ENCODE data around the gene HLA-DOA.

Gene HLA-DOA

DNA sequence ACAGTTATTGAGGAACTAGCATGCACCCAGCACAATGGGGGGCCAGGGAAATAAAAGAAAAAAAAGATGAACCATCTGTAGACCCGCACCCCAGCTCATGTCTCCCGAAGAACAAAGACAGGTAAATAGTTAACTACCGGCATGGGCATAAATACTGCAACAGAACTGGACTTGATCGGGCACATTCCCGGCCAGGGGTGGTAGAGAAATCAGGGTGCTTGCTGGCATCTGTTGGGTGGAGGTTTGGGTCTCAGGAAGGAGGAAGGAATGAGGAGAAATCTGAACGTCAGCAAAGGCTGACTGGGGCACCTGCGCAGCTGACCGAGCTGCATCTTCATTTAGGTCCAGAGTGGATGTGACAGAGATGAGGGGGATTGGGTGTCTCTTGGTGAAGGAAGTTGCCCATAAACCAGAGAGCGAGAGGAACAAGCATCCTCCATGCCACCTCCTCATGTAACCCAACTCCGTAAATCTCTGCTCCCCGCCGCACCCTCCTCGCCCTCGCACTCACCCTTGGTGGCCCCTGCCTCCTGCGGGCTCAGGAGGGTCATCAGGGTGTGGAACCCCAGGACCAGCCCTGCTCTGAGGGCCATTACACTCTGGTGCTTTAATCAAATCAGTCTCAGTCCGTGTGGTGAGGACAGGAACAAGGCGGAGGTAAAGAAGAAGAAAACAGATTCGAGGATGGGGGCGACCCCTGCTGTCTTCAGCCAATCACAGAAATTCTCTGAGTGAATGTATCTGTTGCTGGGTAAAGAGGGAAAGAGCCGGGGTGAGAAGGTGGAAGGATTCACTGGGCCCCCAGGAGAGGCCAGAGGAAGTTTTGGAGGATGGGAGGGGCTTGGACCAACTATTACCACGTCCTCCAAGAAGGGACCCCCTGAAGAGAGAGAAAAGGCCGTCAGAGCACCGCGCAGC lies at the start of gene HLA-DOA:
HLA-DOA (minus strand) TSS at position 648 of the 918 bp plus-strand sequence.
- Histone ChIP-seq H3K27ac (ENCODE audit: low read depth, low read length) (no peak within 1 kb of the TSS), H3K27me3 (ENCODE audit: control insufficient read depth in 1 of 2, insufficient read depth in 2 of 2, low read length in 2 of 2) (peaks cover 0 to 6% of the 10 kb centered on the region in 2 donors), H3K9me3 (ENCODE audit: low read length) (no peaks in the 10 kb centered on the region), H3K4me3 (ENCODE audit: low read depth in 1 of 2, low read length in 2 of 2) (peak within 1 kb of the TSS in 1 of 2 donors; percentile 21), H3K9ac (ENCODE audit: low read length) (no peak within 1 kb of the TSS), H3K4me1 (ENCODE audit: insufficient read depth, low read length) (no peaks in the 10 kb centered on the region), H3K36me3 (ENCODE audit: insufficient read depth, low read length) (no peaks in the 10 kb centered on the region)

DNA sequence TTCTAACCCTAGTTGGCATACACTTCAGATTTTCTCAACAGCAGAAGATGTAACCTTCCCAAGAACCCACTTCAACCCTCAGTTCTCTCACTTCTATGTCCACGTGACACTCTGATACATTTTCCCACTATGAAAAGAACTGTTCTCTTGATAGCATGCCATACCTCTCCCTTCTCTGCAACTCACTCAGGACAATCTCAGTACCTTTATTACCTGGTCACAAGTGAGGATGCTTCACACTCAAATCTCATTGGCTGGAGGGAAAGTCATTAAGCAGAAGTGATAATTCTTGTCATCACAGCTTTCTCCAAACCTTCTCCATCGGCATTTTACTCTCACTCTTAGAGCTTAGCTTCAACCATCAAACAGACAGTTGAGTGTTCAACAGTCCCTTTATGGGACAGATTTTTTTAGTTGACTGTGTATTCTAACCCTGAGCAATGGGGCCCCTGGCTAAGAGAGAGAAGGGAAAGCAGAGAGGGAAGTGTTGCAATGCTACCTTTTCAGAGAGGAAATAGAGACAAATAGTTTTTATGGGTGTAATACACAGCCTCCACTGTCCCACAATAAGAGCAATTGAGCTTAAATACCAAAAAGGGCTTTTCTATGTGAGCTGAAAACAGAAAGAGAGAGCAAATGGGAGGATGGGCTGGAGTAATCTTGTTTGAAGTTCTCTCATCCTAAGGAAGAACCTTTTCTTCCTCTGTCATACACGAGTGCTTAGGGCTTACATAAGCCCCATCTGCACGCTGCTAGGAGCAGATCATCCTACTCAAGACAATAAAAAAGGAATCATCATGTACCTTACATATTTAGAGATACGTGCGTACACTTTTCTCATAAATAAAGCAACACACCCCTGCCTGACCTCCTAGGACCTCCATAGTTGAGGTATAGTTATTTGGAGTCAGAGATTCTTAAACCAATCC lies 48.1 kb upstream of the HLA-DOA start:
- H3K9ac ChIP-seq (ENCODE audit: low read length) = no peak overlapping the region
- no peaks in the 10 kb centered on the region for H3K4me1 ChIP-seq (ENCODE audit: insufficient read depth, low read length)
- H3K36me3 ChIP-seq (ENCODE audit: insufficient read depth, low read length) = no peaks in the 10 kb centered on the region
- no peak overlapping the region for H3K27ac ChIP-seq (ENCODE audit: low read depth, low read length)
- H3K4me3 ChIP-seq (ENCODE audit: low read depth in 1 of 2, low read length in 2 of 2) = no peak overlapping the region
- H3K27me3 ChIP-seq (ENCODE audit: control insufficient read depth in 1 of 2, insufficient read depth in 2 of 2, low read length in 2 of 2) = no peaks in the 10 kb centered on the region
- H3K9me3 ChIP-seq (ENCODE audit: low read length) = no peaks in the 10 kb centered on the region

DNA sequence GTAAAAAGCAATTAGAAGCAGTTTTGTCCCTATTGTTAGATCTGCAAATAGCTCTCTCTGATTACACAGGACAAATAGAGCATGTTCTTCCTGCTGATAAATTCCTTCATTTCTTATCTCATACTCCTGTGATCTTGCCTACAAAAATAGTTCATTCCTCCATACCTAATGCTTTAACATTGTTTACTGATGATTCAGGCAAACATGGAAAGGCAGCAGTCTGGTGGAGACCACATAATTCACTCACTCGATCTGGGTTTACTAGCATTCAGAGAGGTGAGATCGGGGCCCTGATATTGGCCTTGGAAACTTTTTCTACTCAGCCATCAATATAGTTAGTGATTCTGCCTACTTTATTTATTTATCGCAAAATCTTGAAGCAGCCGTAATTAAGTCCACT lies 43.8 kb upstream of the HLA-DOA start:
- H3K9ac ChIP-seq (ENCODE audit: low read length) = no peak overlapping the region
- H3K4me1 ChIP-seq (ENCODE audit: insufficient read depth, low read length) = no peaks in the 10 kb centered on the region
- no peaks in the 10 kb centered on the region for H3K9me3 ChIP-seq (ENCODE audit: low read length)
- H3K27me3 ChIP-seq (ENCODE audit: control insufficient read depth in 1 of 2, insufficient read depth in 2 of 2, low read length in 2 of 2) = no peaks in the 10 kb centered on the region
- H3K27ac ChIP-seq (ENCODE audit: low read depth, low read length) = no peak overlapping the region
- no peaks in the 10 kb centered on the region for H3K36me3 ChIP-seq (ENCODE audit: insufficient read depth, low read length)
- no peak overlapping the region for H3K4me3 ChIP-seq (ENCODE audit: low read depth in 1 of 2, low read length in 2 of 2)

DNA sequence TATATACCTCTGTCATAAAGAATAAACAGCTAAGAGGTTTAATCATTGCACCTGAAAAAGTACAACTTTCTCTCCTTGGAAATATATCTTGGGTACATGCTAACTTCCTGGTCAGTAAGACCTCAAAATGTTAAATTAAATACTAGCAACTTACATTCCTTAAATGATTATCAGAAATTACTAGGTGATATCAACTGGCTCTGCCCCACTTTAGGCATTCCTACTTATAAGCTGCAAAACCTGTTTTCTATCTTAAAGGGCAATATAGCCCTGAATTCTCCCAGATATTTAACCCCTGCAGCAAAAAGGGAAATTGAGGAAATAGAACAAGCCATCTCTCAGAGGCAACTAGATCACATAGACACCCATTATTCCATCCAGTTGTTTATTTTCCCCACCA lies 43.2 kb upstream of the HLA-DOA start:
- H3K4me1 ChIP-seq (ENCODE audit: insufficient read depth, low read length) = no peaks in the 10 kb centered on the region
- no peak overlapping the region for H3K27ac ChIP-seq (ENCODE audit: low read depth, low read length)
- H3K36me3 ChIP-seq (ENCODE audit: insufficient read depth, low read length) = no peaks in the 10 kb centered on the region
- H3K9me3 ChIP-seq (ENCODE audit: low read length) = no peaks in the 10 kb centered on the region
- no peaks in the 10 kb centered on the region for H3K27me3 ChIP-seq (ENCODE audit: control insufficient read depth in 1 of 2, insufficient read depth in 2 of 2, low read length in 2 of 2)
- H3K9ac ChIP-seq (ENCODE audit: low read length) = no peak overlapping the region
- H3K4me3 ChIP-seq (ENCODE audit: low read depth in 1 of 2, low read length in 2 of 2) = no peak overlapping the region

DNA sequence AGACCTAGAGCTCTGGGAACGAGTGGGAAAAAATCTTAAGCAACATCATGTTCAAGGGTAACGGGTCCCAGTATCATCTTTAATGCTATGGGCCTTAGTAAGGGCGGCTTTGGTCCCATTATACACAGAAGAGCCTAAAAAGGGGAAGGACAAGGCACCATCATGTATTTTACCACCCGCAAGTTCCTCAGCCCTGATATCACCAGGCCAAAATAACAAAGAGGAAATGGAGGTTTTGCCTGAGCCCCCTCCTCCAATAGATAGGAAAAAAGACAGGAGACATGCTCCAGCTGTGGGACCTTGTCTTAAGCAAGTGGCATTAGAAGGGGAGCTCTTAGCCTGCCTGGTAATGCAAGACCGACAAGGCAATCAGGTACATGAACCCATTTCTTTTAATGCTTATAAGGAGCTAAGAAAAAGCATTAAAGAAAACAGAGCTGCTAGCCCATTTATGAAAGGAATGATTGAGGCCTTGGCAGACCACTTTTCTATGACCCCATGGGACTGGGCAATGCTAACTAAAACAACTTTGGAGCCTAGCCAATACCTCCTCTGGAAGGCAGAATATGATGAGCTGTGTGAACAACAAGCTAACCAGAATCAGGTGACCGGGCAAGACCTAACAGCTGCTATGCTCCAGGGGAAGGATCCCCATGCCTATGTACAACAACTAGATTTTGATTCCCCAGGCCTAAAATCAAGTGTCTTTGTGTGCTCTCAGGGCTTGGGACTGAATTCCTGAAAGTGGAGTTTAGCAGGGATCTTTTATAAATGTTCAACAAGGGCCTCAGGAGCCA lies 40.8 kb upstream of the HLA-DOA start:
- no peak overlapping the region for H3K27ac ChIP-seq (ENCODE audit: low read depth, low read length)
- H3K4me1 ChIP-seq (ENCODE audit: insufficient read depth, low read length) = no peaks in the 10 kb centered on the region
- no peaks in the 10 kb centered on the region for H3K9me3 ChIP-seq (ENCODE audit: low read length)
- no peak overlapping the region for H3K9ac ChIP-seq (ENCODE audit: low read length)
- no peaks in the 10 kb centered on the region for H3K36me3 ChIP-seq (ENCODE audit: insufficient read depth, low read length)
- no peak overlapping the region for H3K4me3 ChIP-seq (ENCODE audit: low read depth in 1 of 2, low read length in 2 of 2)
- H3K27me3 ChIP-seq (ENCODE audit: control insufficient read depth in 1 of 2, insufficient read depth in 2 of 2, low read length in 2 of 2) = no peaks in the 10 kb centered on the region

DNA sequence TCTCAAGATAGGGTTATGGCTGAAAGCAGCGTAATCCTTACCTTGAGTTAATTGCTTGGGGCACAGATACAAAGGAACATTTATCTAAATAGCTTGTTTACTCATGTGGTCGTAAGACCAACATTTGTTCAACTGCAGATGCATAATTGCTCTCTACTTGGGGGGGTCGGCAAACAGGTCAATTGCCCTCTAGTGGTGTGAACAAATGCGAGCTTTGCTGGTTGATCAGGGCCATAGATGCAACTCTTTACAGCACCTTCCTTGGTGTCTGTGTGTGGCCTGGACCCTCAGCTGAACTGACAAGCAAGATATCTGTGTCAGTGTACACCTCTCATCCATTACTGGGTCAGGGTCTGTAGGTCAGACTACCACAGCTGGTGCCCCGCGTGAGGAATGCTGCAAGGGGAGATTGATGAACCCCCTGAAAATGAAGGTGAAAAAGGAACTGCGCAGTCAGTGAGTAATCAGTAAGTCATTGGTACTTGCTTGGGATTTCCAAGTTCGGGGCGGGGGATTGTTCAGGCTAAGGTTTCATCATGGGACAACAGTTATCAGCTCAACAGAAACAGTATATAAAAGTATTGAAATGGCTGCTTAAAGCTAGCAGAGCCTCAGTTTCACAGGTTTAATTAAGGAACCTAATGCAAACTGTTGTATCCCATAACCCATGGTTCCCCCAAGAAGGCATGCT lies 40.1 kb upstream of the HLA-DOA start:
- H3K27me3 ChIP-seq (ENCODE audit: control insufficient read depth in 1 of 2, insufficient read depth in 2 of 2, low read length in 2 of 2) = no peaks in the 10 kb centered on the region

DNA sequence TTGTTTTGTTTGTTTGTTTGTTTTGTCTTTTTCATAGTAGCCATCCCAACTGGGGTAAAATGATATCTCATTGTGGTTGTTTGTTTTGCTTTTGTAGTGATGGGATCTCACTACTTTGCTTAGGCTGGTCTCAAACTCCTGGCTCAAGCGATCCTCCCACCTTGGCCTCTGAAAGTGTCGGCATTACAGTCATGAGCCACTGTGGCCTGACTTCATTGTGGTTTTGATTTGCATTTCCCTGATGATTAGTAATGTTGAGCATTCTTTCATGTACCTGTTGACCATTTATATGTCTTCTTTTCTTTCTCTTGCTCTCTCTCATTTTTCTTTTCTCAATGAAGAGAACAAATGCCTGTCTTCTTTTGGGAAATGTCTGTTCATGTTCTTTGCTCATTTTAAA lies 30.8 kb upstream of the HLA-DOA start:
- H3K9ac ChIP-seq (ENCODE audit: low read length) = no peak overlapping the region
- H3K27ac ChIP-seq (ENCODE audit: low read depth, low read length) = no peak overlapping the region
- H3K36me3 ChIP-seq (ENCODE audit: insufficient read depth, low read length) = no peaks in the 10 kb centered on the region
- no peaks in the 10 kb centered on the region for H3K9me3 ChIP-seq (ENCODE audit: low read length)
- no peak overlapping the region for H3K4me3 ChIP-seq (ENCODE audit: low read depth in 1 of 2, low read length in 2 of 2)
- no peaks in the 10 kb centered on the region for H3K4me1 ChIP-seq (ENCODE audit: insufficient read depth, low read length)
- H3K27me3 ChIP-seq (ENCODE audit: control insufficient read depth in 1 of 2, insufficient read depth in 2 of 2, low read length in 2 of 2) = no peaks in the 10 kb centered on the region

More for the DNA sequence above, 40.1 kb upstream of the HLA-DOA start:
- Histone ChIP-seq H3K4me3 (ENCODE audit: low read depth in 1 of 2, low read length in 2 of 2) (no peak overlapping the region), H3K36me3 (ENCODE audit: insufficient read depth, low read length) (no peaks in the 10 kb centered on the region), H3K9ac (ENCODE audit: low read length) (no peak overlapping the region), H3K9me3 (ENCODE audit: low read length) (no peaks in the 10 kb centered on the region), H3K4me1 (ENCODE audit: insufficient read depth, low read length) (no peaks in the 10 kb centered on the region), H3K27ac (ENCODE audit: low read depth, low read length) (no peak overlapping the region)

DNA sequence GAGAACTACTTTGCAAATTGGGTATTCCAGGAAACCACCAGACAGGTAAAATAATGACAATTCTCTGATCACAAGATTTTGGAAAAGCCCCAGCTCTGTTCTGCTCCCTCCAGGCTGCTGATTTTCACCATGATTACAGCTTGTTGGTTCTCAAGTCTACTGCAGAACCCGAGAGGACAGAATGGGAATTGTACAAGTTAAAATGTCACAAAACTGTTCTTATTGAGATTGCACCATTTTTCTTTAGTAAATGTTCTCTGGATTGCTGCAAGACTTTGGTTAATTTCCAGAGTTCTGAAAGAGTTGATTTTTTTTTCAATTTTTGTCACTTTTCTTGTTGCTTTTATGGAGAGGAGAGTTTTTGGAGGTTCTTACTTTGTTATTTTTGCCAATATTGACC lies 27.1 kb upstream of the HLA-DOA start:
- no peak overlapping the region for H3K4me3 ChIP-seq (ENCODE audit: low read depth in 1 of 2, low read length in 2 of 2)
- H3K9ac ChIP-seq (ENCODE audit: low read length) = no peak overlapping the region
- no peak overlapping the region for H3K27ac ChIP-seq (ENCODE audit: low read depth, low read length)
- no peaks in the 10 kb centered on the region for H3K9me3 ChIP-seq (ENCODE audit: low read length)
- no peaks in the 10 kb centered on the region for H3K36me3 ChIP-seq (ENCODE audit: insufficient read depth, low read length)
- no peaks in the 10 kb centered on the region for H3K27me3 ChIP-seq (ENCODE audit: control insufficient read depth in 1 of 2, insufficient read depth in 2 of 2, low read length in 2 of 2)
- no peaks in the 10 kb centered on the region for H3K4me1 ChIP-seq (ENCODE audit: insufficient read depth, low read length)

DNA sequence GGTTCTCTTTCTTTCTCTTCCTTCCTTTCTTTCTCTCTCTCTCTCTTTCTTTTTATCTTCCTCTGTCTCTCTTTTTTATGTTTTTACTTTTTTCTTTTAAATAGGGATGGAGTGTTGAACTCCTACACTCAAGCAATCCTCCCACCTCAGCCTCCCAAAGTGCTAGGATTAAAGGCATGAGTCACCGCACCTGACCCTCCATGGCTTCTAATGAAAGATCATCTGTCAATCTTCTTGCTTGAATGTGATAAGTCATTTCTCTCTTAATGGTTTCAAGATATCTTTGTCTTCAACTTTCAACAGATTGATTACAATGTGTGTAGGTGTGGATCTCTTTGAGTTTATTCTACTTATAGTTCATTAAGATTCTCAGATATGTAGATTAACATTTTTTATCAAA lies 25.2 kb upstream of the HLA-DOA start:
- no peaks in the 10 kb centered on the region for H3K4me1 ChIP-seq (ENCODE audit: insufficient read depth, low read length)
- H3K27me3 ChIP-seq (ENCODE audit: control insufficient read depth in 1 of 2, insufficient read depth in 2 of 2, low read length in 2 of 2) = no peaks in the 10 kb centered on the region
- H3K4me3 ChIP-seq (ENCODE audit: low read depth in 1 of 2, low read length in 2 of 2) = no peak overlapping the region
- no peak overlapping the region for H3K27ac ChIP-seq (ENCODE audit: low read depth, low read length)
- no peak overlapping the region for H3K9ac ChIP-seq (ENCODE audit: low read length)
- no peaks in the 10 kb centered on the region for H3K36me3 ChIP-seq (ENCODE audit: insufficient read depth, low read length)
- no peaks in the 10 kb centered on the region for H3K9me3 ChIP-seq (ENCODE audit: low read length)

DNA sequence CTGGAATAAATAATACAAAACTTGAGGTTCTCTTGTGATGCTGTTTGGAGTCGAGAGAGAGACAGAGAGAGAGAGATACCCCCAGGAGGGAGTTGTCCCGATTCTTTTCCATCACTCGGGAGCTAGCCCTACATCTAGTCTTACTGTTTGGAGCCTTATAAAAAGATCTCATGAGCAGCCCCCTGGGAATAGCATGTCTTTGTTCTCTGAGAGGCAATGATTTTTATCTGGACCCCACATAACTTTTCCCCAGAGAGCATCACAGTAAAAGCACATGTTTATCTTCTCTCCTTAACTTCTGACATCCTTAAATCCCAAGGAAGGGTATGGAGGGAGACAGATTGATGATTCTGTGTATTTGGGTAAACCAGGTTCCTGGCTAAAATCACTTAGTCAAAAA lies 20.9 kb upstream of the HLA-DOA start:
- H3K9me3 ChIP-seq (ENCODE audit: low read length) = no peaks in the 10 kb centered on the region
- H3K4me3 ChIP-seq (ENCODE audit: low read depth in 1 of 2, low read length in 2 of 2) = no peak overlapping the region
- H3K27me3 ChIP-seq (ENCODE audit: control insufficient read depth in 1 of 2, insufficient read depth in 2 of 2, low read length in 2 of 2) = no peaks in the 10 kb centered on the region
- H3K4me1 ChIP-seq (ENCODE audit: insufficient read depth, low read length) = no peaks in the 10 kb centered on the region
- no peak overlapping the region for H3K9ac ChIP-seq (ENCODE audit: low read length)
- no peak overlapping the region for H3K27ac ChIP-seq (ENCODE audit: low read depth, low read length)
- H3K36me3 ChIP-seq (ENCODE audit: insufficient read depth, low read length) = no peaks in the 10 kb centered on the region

Measured in muscle layer of colon (tissue), 2 donors.